ENCODE data around the gene PSMB3. TPM values are rescaled to one million over a fixed set of nuclear protein-coding genes. Genes with fewer than 3 reads are reported as not detected.
A peak's percentile ranks its signal among the peaks of the same experiment; 100 is the strongest.

The PSMB3 gene
- total RNA-seq, 1 experiment from 2014 or later, result 346 TPM

- no peak for TF ChIP-seq ZFX (IDR thresholded peaks at IDR 0.05)
- TF ChIP-seq POLR2A (IDR thresholded peaks at IDR 0.05; ENCODE audit: borderline replicate concordance, extremely low read depth, insufficient read depth, insufficient read length), result peak; percentile 19
- ChIA-PET RAD21 (ENCODE audit: low non-redundant PET in 1 of 2, low total read pairs in 2 of 2, uncharacterized antibody in 2 of 2, unreplicated experiment in 2 of 2) (no interaction called here), POLR2A (no interaction called here), CTCF (interaction anchor here (2.5 kb wide), 1 partner anchor 56 kb away, joined by 19 read pairs; no protein-coding TSS in a partner anchor)
- Histone ChIP-seq H3K9me2 (ENCODE audit: insufficient read depth) (no peaks in the 10 kb centered on the region), H3K4me3 (replicated peaks in 1 of 2; ENCODE audit: low read depth in 1 of 2, low read length in 2 of 2) (no peak overlapping the region), H4K20me1 (ENCODE audit: insufficient read depth) (no peaks in the 10 kb centered on the region), H2AFZ (ENCODE audit: low read depth, low read length, poor library complexity, severe bottlenecking) (no peak overlapping the region), H3K9ac (ENCODE audit: low read length) (no peak overlapping the region), H3K36me3 (ENCODE audit: control insufficient read depth in 1 of 2, insufficient read depth in 2 of 2, low read length in 2 of 2) (peaks cover 13 to 37% of the 10 kb centered on the region in 2 experiments), H3K9me3 (ENCODE audit: control insufficient read depth in 1 of 2, insufficient read depth in 1 of 2, low read depth in 1 of 2, low read length in 2 of 2) (no peaks in the 10 kb centered on the region), H3K27me3 (ENCODE audit: insufficient read depth, low read length) (no peaks in the 10 kb centered on the region), H3K27ac (ENCODE audit: low read depth, low read length) (peak overlapping the region; percentile 47; the same call in 1 of the 2 replicates), H3K4me2 (ENCODE audit: low read length) (no peak overlapping the region), H3K79me2 (ENCODE audit: insufficient read depth, low read length) (peaks cover 37% of the 10 kb centered on the region), H3K4me1 (ENCODE audit: control insufficient read depth in 1 of 2, insufficient read depth in 2 of 2, low read length in 2 of 2) (peaks cover 11 to 36% of the 10 kb centered on the region in 2 experiments; a peak in 3 of 4 replicates)
- DNase-seq (ENCODE audit: low read depth, low spot score) (no peak), ATAC-seq (no peak)
- BruUV-seq (replicated peaks), result no TSS peak
- intact Hi-C loops (cut with micrococcal nuclease), result loop anchor here (10.0 kb wide), 1 partner anchor 421 kb away; the partner anchor contains the start of gene PLXDC1
Measured at GRCh38 chr17:38733282-38733981, 19.1 kb upstream of the PSMB3 start.

GRCh38 chr17:38733982-38734973 is 18.3 kb upstream of the PSMB3 start:
- ChIA-PET POLR2A (interaction anchor here (0.8 kb wide), 1 partner anchor 9 kb away, joined by 3 read pairs; no protein-coding TSS in a partner anchor), CTCF (interaction anchor here (0.9 to 2.5 kb wide), 13 partner anchors 12 to 176 kb away, joined by 3 to 19 read pairs (median 4); partner anchors contain the start of gene PCGF2), RAD21 (ENCODE audit: low non-redundant PET in 1 of 2, low total read pairs in 2 of 2, uncharacterized antibody in 2 of 2, unreplicated experiment in 2 of 2) (interaction anchor here in 1 of 2 experiments (0.7 to 1.4 kb wide), 2 partner anchors 45 to 56 kb away, joined by 3 to 4 read pairs; no protein-coding TSS in a partner anchor)
- DNase-seq (ENCODE audit: low read depth, low spot score) (peak; percentile 24), ATAC-seq (peak; percentile 24; the same call in 1 of the 2 replicates)
- no TSS peak for BruUV-seq (replicated peaks)
- TF ChIP-seq, protein P1, sequence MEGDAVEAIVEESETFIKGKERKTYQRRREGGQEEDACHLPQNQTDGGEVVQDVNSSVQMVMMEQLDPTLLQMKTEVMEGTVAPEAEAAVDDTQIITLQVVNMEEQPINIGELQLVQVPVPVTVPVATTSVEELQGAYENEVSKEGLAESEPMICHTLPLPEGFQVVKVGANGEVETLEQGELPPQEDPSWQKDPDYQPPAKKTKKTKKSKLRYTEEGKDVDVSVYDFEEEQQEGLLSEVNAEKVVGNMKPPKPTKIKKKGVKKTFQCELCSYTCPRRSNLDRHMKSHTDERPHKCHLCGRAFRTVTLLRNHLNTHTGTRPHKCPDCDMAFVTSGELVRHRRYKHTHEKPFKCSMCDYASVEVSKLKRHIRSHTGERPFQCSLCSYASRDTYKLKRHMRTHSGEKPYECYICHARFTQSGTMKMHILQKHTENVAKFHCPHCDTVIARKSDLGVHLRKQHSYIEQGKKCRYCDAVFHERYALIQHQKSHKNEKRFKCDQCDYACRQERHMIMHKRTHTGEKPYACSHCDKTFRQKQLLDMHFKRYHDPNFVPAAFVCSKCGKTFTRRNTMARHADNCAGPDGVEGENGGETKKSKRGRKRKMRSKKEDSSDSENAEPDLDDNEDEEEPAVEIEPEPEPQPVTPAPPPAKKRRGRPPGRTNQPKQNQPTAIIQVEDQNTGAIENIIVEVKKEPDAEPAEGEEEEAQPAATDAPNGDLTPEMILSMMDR (IDR thresholded peaks at IDR 0.05 in 2 of 3, conservative IDR thresholded peaks at IDR 0.05 in 1 of 3; ENCODE audit: borderline replicate concordance in 1 of 3, insufficient read depth in 1 of 3, low read depth in 2 of 3, low read length in 2 of 3), result peak in 2 of 3 experiments; percentile 43 to 51; a peak in 4 of 6 replicates
- no peak for TF ChIP-seq ZFX (IDR thresholded peaks at IDR 0.05)
- H3K4me3 ChIP-seq (replicated peaks in 1 of 2; ENCODE audit: low read depth in 1 of 2, low read length in 2 of 2), result no peak overlapping the region
- peak overlapping the region; percentile 47; the same call in 1 of the 2 replicates for H3K27ac ChIP-seq (ENCODE audit: low read depth, low read length)
- intact Hi-C loops (cut with micrococcal nuclease), result loop anchor here (10.0 kb wide), 1 partner anchor 421 kb away; the partner anchor contains the start of gene PLXDC1
- H2AFZ ChIP-seq (ENCODE audit: low read depth, low read length, poor library complexity, severe bottlenecking), result no peak overlapping the region
- peaks cover 17 to 44% of the 10 kb centered on the region in 2 experiments for H3K36me3 ChIP-seq (ENCODE audit: control insufficient read depth in 1 of 2, insufficient read depth in 2 of 2, low read length in 2 of 2)
- H3K9me3 ChIP-seq (ENCODE audit: control insufficient read depth in 1 of 2, insufficient read depth in 1 of 2, low read depth in 1 of 2, low read length in 2 of 2), result no peaks in the 10 kb centered on the region
- H3K9ac ChIP-seq (ENCODE audit: low read length), result no peak overlapping the region
- no peaks in the 10 kb centered on the region for H3K27me3 ChIP-seq (ENCODE audit: insufficient read depth, low read length)
- no peaks in the 10 kb centered on the region for H3K9me2 ChIP-seq (ENCODE audit: insufficient read depth)
- peaks cover 11 to 32% of the 10 kb centered on the region in 2 experiments; a peak in 3 of 4 replicates for H3K4me1 ChIP-seq (ENCODE audit: control insufficient read depth in 1 of 2, insufficient read depth in 2 of 2, low read length in 2 of 2)
- H3K79me2 ChIP-seq (ENCODE audit: insufficient read depth, low read length), result peaks cover 37% of the 10 kb centered on the region
- H4K20me1 ChIP-seq (ENCODE audit: insufficient read depth), result no peaks in the 10 kb centered on the region
- no peak overlapping the region for H3K4me2 ChIP-seq (ENCODE audit: low read length)

Measured in HCT116 (cell line).